Fibroblast of skin of abdomen (primary cell): Measurements from ENCODE around the gene ANKRD31.
"Not testable (repeated sequence)": the region's sequence is repeated elsewhere in the genome, so short reads cannot be mapped to it uniquely, and the experiment has no call there.

Experiments
- DNase-seq: peaks from one replicate; pipeline ENCODE4 v3.0.0-alpha.2; 2013

Gene ANKRD31

DNA sequence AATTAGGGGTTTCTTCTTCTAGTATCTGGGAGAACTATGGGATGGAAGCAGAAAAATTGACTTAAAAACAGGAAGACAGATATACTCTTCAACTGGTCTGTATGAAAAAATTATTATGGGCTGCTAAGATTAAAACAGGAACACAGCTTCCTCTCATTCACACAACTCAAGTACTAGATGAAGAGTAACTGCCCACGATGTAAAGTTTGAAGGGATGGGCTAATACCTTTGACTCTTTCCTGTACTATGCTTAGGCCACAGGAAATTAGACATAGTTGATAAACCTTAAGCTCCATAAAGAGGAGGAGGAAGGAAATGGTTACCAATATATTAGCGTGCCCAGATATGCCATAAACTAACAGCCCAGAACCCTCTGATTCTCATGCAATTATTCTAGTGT is 88.6 kb downstream of the ANKRD31 start:
- no peak for DNase-seq

DNA sequence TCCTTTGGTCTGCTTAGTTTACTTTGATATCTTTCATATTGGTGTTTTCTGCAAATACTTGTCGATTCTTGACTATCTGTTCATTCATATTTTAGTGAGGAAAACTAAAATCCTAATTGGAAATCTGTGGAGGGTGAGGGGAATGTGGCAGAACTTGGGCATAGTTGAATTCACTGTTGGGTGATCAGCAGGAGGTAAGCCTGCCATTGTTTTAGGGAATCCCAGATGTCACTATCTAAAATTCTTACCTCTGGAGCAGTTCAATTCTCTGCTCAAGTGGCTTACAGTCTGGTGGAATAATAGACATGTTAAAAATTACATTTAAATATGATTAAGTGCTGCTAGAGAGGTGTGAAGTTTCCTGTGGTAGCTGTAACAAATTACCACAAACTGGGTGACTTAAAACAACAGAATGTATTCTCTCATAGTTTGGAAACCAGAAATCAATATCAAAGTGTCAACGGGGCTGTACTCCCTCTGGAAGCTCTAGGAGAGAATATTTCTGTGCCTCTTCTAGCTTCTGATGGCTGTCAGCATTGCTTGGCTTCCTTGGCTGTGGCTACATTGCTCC is 94.0 kb downstream of the ANKRD31 start:
- no peak for DNase-seq

DNA sequence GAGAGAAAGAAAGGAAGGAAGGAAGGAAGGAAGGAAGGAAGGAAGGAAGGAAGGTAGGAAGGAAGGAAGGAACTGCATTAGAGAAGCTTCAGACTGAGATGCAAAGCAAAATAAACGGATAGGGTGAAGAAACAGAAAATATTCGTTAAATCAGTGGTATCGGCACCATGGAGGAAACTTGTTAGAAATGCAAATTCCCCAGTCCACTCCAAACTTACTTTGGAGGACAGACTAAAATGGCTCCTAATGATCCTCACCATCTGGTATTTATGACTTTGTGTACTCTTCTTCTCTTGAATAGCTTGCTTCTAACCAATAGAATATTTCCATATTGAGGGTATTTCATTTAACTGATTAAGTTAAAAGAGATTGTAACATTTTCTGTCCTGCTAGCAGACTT is 96.4 kb downstream of the ANKRD31 start:
- no peak for DNase-seq

DNA sequence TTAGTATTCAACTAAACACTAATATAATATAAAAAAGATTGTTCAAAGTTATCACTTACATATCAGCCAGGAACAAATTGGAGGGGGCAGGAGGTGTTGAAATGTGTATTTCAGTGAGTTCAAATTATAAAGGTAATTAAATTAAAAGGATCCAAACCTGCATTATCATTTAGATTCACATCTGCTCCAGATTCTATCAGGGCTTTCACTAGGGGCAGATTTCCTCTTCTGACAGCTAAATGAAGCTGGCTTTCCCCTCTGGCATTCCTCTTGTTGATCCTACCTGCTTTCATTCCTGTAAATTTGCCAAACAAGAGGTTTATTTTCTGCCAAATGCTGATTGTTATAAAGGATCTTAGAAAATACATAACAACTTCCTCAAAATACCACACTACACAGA is 98.0 kb downstream of the ANKRD31 start:
- DNase-seq = no peak

DNA sequence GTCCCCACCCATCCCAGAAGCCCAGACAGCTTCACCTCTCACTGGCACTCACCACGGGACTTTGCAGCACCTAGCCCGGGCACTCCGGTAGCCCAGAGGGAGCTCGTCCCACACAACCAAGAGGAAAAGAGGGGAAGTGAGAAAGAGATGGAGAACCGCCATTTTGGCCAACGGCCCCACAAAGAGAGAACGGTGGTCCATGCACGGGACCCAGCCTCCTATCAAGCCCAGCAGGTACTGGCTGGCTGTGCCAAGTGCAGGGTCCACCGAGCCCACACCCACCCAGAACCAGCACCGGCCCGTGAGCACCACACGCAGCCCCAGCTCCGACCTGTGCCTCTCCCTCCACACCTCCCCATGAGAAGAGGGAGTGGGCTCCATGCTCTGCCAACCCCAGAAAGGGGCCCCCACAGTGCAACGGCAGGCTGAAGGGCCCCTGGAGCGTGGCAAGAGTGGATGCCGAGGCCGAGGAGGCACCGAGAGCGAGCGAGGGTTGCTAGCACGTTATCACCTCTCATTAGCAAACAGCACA is 105.8 kb downstream of the ANKRD31 start:
- DNase-seq = no peak

DNA sequence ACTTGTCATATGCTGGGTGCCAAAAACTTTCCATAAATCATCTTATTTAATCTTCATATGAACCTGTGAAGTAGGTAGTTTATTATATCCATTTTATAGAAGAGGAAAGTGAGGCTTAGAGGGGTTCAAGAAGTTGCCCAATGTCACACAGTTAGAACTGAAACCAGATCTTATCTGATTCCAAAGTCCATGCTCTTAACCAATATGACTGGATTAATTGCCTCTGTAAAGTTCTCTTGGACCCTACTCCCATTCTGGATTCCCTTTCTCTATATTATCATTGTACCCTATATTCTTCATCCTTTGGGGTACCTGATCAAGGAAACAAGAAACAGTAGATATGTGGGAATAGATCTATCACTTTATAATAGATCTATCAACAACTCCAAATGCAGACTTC is 119.8 kb downstream of the ANKRD31 start:
- no peak for DNase-seq

- DNase-seq = peak; percentile 29
These were observed 122.4 kb downstream of the ANKRD31 start for GRCh38 chr5:75114311-75114710.

DNA sequence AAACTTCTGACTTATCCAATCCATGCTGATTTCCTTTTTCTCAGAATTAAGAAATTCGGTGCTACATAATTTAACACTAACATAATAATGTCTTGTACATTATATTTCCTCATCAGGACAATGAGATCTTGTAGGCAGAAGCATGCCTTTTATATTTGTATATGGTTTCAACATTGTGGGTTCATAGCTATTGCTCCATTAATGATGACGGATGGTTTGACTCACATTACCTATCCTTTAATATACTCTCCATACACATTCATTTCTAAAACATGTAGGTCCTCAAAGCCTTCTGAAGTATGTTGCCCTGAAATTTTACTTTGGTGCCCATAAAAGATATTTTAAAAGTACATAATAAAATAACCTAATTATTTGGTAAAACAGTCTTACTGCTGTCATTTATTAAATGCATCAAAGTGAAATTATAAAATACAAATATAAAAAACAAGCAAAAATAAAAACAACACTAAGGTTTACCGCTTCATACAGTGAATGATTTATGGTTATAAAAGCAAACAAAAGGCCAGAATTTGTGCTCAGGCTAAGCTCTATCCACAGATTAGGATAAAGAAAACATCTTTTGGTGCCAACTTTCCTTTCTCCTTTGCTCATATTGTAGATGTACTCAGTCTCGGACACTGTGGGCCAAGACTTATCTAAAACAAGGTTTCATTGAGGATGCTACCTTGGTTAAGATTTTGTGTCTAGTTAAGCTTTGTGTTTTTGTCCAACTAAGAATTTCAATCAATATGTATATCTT is 123.1 kb downstream of the ANKRD31 start:
- DNase-seq = no peak

- no peak for DNase-seq
These were observed 127.6 kb downstream of the ANKRD31 start for GRCh38 chr5:75108931-75109596.

GRCh38 chr5:75108515-75108914 is 128.2 kb downstream of the ANKRD31 start:
- DNase-seq = no peak

DNA sequence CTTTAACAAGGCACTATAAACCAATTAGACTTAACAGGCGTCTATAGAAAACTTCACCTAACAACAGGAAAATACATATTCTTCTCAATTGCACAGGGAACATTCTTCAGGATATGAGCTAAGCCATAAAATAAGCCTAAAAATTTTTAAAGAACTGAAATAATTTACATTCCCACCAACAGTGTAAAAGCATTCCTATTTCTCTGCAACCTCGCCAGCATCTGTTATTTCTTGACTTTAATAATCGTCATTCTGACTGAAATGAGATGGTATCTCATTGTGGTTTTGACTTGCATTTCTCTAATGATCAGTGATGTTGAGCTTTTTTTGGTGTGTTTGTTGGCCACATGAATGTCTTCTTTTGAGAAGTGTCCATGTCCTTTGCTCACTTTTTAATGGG is 140.7 kb downstream of the ANKRD31 start:
- not testable (repeated sequence) for DNase-seq

- no peak for DNase-seq
These were observed 145.1 kb downstream of the ANKRD31 start for GRCh38 chr5:75091597-75091996.

- no peak for DNase-seq
These were observed 147.0 kb downstream of the ANKRD31 start for GRCh38 chr5:75089662-75090061.

DNA sequence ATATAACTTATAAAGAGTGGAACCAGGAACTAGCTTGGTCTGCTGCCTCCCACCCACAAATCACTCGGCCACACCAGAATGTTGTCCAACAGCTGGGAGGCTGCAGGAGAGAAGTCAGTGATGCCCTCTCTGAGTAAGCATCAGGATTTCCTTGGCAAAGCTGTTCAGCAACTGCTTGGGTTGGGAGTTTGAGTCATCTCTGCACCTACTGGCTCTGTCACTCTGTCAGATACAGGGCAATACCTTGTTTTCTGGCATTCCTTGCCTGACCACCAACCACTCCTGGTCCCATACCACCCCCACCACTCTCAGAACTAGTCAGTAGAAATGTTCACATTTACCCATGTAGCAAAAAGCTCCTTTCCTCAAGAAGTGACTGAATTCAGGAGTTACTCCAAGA is 147.5 kb downstream of the ANKRD31 start:
- DNase-seq = no peak

- DNase-seq = no peak
These were observed 148.0 kb downstream of the ANKRD31 start for GRCh38 chr5:75088648-75089047.

- DNase-seq = no peak
These were observed 155.2 kb downstream of the ANKRD31 start for GRCh38 chr5:75081510-75081909.

- DNase-seq = not testable (repeated sequence)
These were observed 157.3 kb downstream of the ANKRD31 start for GRCh38 chr5:75079346-75079745.

- no peak for DNase-seq
These were observed 158.7 kb downstream of the ANKRD31 start for GRCh38 chr5:75078027-75078426.

GRCh38 chr5:75072061-75072460 is 164.6 kb downstream of the ANKRD31 start:
- no peak for DNase-seq

GRCh38 chr5:75071100-75071499 is 165.6 kb downstream of the ANKRD31 start:
- no peak for DNase-seq

- DNase-seq = no peak
These were observed 169.2 kb downstream of the ANKRD31 start for GRCh38 chr5:75067434-75067833.

DNA sequence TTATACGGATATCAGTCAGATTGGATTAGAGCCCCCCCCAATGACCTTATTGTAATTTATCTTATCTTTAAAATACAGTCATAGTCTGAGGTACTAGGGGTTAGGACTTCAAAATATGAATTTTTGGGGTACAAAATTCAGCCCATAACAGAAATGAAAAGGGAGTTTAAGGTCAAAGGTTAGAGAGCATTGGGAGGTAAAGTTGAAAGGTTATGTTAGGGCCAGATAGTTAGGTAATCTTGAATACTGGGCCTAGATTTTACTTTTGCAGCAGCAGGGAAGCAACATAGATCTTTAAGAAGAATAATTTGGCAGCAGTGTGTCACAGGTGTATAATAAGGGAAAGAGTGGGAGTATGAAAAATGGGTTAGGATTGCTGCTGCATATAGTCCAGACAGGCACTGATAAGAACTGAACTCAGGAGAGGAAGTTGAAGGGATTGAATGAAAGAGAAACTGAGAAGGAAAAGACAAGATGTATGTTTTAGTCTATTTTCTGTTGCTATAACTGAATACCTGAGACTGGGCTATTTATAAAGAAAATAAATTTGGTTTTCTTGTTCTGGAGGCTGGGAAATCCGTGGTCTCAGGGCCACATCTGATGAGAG is 173.7 kb downstream of the ANKRD31 start:
- DNase-seq = no peak

- DNase-seq = no peak
These were observed 176.6 kb downstream of the ANKRD31 start for GRCh38 chr5:75059912-75060545.
